ENCODE measurements around the gene MEN1. TPM values are rescaled to one million over a fixed set of nuclear protein-coding genes. Genes with fewer than 3 reads are reported as not detected.

Gene MEN1
- total RNA-seq, 2 donors from 2014 or later, result 9.7 to 35.1 TPM

- no peak for DNase-seq (ENCODE audit: low spot score in 2 of 2)
- Mint-ChIP-seq H3K9me3 (no peaks in the 10 kb centered on the region), H3K36me3 (peaks cover 0 to 10% of the 10 kb centered on the region in 2 donors), H3K27ac (no peak overlapping the region)
- no peak for ATAC-seq
Measured at GRCh38 chr11:64799623-64800302, 10.6 kb downstream of the MEN1 start.

GRCh38 chr11:64799256-64799622, 11.1 kb downstream of the MEN1 start:
- no peak for DNase-seq (ENCODE audit: low spot score in 2 of 2)
- peaks cover 0 to 10% of the 10 kb centered on the region in 2 donors for H3K36me3 Mint-ChIP-seq
- H3K27ac Mint-ChIP-seq, result peak overlapping the region in 1 of 2 donors; percentile 59
- no peak for ATAC-seq
- no peaks in the 10 kb centered on the region for H3K9me3 Mint-ChIP-seq

- no peak overlapping the region for H3K27ac Mint-ChIP-seq
- ATAC-seq, result no peak
Measured at GRCh38 chr11:64796757-64797541, 13.4 kb downstream of the MEN1 start.

GRCh38 chr11:64796047-64796756, 14.1 kb downstream of the MEN1 start:
- ATAC-seq (no peak), DNase-seq (ENCODE audit: low spot score in 2 of 2) (no peak)
- H3K36me3 Mint-ChIP-seq, result peaks cover 0 to 10% of the 10 kb centered on the region in 2 donors
- no peaks in the 10 kb centered on the region for H3K9me3 Mint-ChIP-seq
- peak overlapping the region; percentile 14 to 76 for H3K27ac Mint-ChIP-seq

More at GRCh38 chr11:64796757-64797541, 13.4 kb downstream of the MEN1 start:
- no peaks in the 10 kb centered on the region for H3K9me3 Mint-ChIP-seq
- H3K36me3 Mint-ChIP-seq, result peaks cover 0 to 10% of the 10 kb centered on the region in 2 donors
- DNase-seq (ENCODE audit: low spot score in 2 of 2), result no peak

GRCh38 chr11:64794526-64794925, 15.8 kb downstream of the MEN1 start:
- DNase-seq (ENCODE audit: low spot score in 2 of 2), result no peak
- peaks cover 0 to 8% of the 10 kb centered on the region in 2 donors for H3K36me3 Mint-ChIP-seq
- H3K9me3 Mint-ChIP-seq, result no peaks in the 10 kb centered on the region
- peak overlapping the region; percentile 27 to 76 for H3K27ac Mint-ChIP-seq
- no peak for ATAC-seq

- DNase-seq (ENCODE audit: low spot score in 2 of 2), result no peak
- no peak for ATAC-seq
- Mint-ChIP-seq H3K36me3 (peaks cover 0 to under 1% of the 10 kb centered on the region in 2 donors), H3K27ac (peak overlapping the region; percentile 73 to 76), H3K9me3 (no peaks in the 10 kb centered on the region)
Measured at GRCh38 chr11:64793271-64794160, 16.8 kb downstream of the MEN1 start.

- Mint-ChIP-seq H3K27ac (peak overlapping the region in 1 of 2 donors; percentile 73), H3K36me3 (no peaks in the 10 kb centered on the region), H3K9me3 (no peaks in the 10 kb centered on the region)
- ATAC-seq (no peak), DNase-seq (ENCODE audit: low spot score in 2 of 2) (no peak)
Measured at GRCh38 chr11:64792482-64792881, 17.9 kb downstream of the MEN1 start.

GRCh38 chr11:64791781-64792291, 18.5 kb downstream of the MEN1 start:
- peak overlapping the region in 1 of 2 donors; percentile 74 for H3K27ac Mint-ChIP-seq
- no peaks in the 10 kb centered on the region for H3K36me3 Mint-ChIP-seq
- no peak for ATAC-seq
- no peaks in the 10 kb centered on the region for H3K9me3 Mint-ChIP-seq
- DNase-seq (ENCODE audit: low spot score in 2 of 2), result no peak

- ATAC-seq, result no peak
- H3K9me3 Mint-ChIP-seq, result no peaks in the 10 kb centered on the region
- H3K36me3 Mint-ChIP-seq, result no peaks in the 10 kb centered on the region
- DNase-seq (ENCODE audit: low spot score in 2 of 2), result no peak
- H3K27ac Mint-ChIP-seq, result no peak overlapping the region
Measured at GRCh38 chr11:64790205-64791095, 19.9 kb downstream of the MEN1 start.

DNA sequence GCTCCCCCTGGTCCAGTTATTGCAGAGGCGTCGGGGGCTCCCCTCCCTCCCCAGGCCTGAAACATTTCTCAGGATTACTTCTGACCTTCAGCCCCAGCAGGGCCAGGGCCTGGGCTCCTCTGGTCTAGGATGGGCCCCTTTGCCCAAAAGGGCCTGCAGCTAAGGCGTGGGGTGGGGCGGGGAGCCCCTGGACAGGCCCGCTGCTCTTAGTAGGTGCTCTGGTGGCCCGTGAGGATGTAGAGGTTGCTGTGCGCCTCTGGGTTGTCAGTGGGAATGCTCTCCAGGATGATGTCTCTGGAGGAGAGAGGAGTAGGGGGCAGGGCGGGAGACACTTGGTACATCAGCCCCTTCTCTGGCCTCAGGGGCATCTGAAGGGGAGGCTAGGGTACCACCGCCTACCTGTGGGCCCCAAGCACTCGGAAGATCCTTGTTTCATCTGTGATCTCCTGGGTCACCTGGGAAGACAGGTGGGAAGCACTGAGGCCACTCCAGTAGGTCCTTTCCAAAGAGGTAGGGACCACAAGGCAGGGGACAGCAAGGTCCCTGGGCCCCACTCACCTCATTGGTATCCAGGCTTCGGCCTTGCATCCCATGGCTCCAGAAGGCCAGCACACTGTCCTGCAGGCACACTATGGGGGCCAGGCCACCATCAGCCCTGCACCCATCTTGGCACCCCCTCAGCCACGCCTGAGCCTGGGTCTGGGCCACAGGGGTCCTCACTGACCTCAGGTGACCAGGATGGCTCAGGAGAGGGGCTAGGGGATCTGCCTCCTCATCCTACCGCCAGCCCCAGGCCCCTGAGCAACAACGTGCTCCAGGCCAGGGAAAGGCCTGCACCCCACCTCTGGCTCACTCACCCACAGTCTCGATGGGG, 20.8 kb downstream of the MEN1 start:
- no peak overlapping the region for H3K27ac Mint-ChIP-seq
- H3K36me3 Mint-ChIP-seq, result no peaks in the 10 kb centered on the region
- no peak for ATAC-seq
- H3K9me3 Mint-ChIP-seq, result no peaks in the 10 kb centered on the region
- no peak for DNase-seq (ENCODE audit: low spot score in 2 of 2)

DNA sequence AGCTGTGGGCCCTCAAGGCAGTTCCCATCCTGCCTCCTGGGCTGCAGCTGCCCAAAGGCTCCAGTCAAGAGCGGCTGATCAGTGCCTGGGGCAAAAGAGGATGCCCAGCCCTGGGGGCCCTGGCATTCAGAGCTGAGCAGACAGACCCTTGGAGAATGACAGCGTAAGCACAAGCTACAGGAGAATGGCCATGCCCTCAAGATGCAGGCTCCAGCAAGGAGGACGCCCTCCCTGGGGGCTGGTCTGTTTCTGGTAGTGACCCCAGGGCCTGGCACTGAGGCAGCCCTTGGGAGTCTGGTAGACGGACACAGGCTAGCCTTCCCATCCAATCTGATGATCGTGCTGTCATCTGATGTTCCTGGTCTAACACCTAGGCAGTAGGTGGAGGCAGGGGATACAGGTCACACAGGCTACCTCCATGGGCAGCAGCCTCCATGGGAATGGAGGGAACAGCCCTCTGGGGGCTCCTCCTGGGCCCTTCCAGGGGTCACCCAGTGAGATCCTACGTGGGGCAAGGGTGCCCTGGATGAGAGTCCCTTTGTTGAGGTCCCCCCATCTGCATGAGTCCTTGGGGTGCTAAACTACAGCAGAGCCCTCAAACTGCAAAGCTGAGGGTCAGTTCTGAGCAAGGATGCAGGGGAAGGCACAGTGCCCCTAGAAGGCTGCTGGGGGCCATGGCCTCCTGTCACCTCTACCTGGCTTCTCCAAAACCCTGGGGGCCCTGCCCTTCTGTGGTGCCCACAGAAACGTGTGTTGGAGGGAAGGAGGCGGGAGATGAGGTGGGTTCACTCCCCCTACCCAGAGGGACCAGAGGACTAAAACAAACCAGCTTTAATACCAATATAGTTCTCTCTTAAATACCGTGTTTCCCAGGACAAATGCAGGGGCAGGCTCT, 21.8 kb downstream of the MEN1 start:
- H3K9me3 Mint-ChIP-seq, result no peaks in the 10 kb centered on the region
- H3K27ac Mint-ChIP-seq, result no peak overlapping the region
- peak in 1 of 2 donors; percentile 5 for ATAC-seq
- no peak for DNase-seq (ENCODE audit: low spot score in 2 of 2)
- H3K36me3 Mint-ChIP-seq, result no peaks in the 10 kb centered on the region

DNA sequence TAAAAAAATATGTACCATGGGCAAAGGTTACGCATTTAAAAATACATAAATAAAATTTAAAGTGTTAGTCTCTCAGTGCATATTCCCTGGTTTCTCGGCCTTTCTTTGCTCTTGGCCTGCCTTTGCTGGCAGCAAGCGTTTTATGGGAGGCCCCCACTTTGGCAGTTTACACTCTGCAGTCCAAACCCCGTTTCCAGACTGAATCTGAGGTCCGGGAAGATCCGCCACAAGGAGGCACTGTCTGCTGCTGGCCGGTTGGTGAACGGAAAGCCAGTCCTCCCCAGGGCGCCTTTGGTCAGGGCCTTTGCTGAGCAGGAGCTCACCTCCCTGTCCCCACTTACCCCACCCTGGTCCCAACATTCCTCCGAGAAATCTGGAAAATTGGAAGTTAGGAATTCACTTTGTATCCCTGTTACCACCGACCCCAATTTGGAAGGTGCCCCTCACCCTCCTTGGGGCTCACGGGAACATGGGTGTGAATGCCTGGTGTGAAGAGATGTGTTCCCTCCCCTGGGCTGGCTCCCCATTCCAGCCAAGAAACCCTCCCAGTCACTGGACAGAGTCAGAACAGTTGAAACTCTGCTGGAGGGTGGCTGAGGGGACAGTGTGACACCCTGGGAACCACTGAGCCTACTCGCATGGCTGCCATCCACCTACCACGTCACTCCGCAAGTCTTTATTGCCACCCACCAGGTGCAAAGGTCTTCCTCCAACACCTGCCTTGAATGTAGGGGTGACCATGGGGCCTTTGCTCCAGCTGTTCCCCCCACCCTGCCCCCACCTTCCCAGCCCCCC, 22.6 kb downstream of the MEN1 start:
- H3K27ac Mint-ChIP-seq, result no peak overlapping the region
- peak; percentile 60 to 61 for DNase-seq (ENCODE audit: low spot score in 2 of 2)
- H3K36me3 Mint-ChIP-seq, result no peaks in the 10 kb centered on the region
- peak; percentile 67 to 70 for ATAC-seq
- no peaks in the 10 kb centered on the region for H3K9me3 Mint-ChIP-seq

GRCh38 chr11:64786308-64786707, 24.0 kb downstream of the MEN1 start:
- DNase-seq (ENCODE audit: low spot score in 2 of 2) (no peak), ATAC-seq (no peak)
- H3K27ac Mint-ChIP-seq, result no peak overlapping the region
- H3K9me3 Mint-ChIP-seq, result no peaks in the 10 kb centered on the region
- H3K36me3 Mint-ChIP-seq, result no peaks in the 10 kb centered on the region

All from activated naive CD4-positive, alpha-beta T cell treated with anti-CD3 and anti-CD28 coated beads, Interleukin-2, amount 50 U/mL, for 72 hours (primary cell).